Measurements from ENCODE around the gene FAM180B. TPM values are rescaled to one million over a fixed set of nuclear protein-coding genes. Genes with fewer than 3 reads are reported as not detected.
"Not testable (repeated sequence)": the region's sequence is repeated elsewhere in the genome, so short reads cannot be mapped to it uniquely, and the experiment has no call there.

FAM180B gene, protein sequence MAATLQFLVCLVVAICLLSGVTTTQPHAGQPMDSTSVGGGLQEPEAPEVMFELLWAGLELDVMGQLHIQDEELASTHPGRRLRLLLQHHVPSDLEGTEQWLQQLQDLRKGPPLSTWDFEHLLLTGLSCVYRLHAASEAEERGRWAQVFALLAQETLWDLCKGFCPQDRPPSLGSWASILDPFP
- total RNA-seq = 0.25 and 0.39 TPM in 2 replicates

DNA sequence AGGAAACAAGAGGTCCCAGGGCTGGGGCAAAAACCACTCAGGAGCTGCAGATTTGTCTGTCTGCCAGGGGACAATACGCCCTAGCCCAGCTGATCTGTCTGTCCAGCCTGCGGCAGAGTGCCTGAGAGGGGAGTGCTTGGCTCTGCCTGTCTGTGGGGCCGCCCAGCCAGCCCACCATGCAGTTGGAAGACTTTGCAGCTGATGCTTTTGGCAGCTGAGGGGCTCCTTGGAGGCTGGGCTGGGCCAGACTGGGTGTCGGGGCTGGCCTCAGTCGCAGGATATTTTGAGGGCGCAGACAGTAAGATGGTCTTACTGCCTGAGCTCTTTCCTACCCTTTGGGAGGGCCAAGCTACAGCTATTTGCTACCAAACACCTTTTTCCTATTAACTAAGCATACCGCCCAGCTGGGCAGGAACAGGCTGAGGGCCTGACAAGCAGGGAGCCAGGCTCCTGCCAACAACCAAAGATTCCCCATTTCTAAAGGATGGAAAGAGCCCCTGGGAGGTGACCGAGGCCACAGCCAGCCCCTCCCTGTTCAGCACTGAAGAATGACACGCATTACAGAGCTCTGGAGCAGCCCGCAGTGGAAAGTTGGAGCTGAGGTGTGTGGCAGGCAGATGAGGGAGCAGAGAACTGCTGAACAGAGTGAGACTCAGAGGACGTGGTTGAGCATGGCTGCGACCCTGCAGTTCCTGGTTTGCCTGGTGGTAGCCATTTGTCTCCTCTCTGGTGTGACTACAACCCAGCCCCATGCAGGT, at the start of gene FAM180B:
FAM180B (plus strand) TSS at position 581 of the 758 bp plus-strand sequence; CDS start at position 672, 91 bp downstream.
- H3K4me3 Mint-ChIP-seq (ENCODE audit: low read depth) = no peak within 1 kb of the TSS
- peaks cover 33% of the 10 kb centered on the region for H3K36me3 Mint-ChIP-seq (ENCODE audit: low read depth)
- H3K27ac Mint-ChIP-seq = no peak within 1 kb of the TSS
- intact Hi-C loops (cut with micrococcal nuclease) = no loop called here
- H3K27me3 Mint-ChIP-seq (ENCODE audit: low read depth) = no peaks in the 10 kb centered on the region
- no peaks in the 10 kb centered on the region for H3K9me3 Mint-ChIP-seq
- no peaks in the 10 kb centered on the region for H3K4me1 Mint-ChIP-seq (ENCODE audit: low read depth)
- no peak for DNase-seq (ENCODE audit: low spot score)

DNA sequence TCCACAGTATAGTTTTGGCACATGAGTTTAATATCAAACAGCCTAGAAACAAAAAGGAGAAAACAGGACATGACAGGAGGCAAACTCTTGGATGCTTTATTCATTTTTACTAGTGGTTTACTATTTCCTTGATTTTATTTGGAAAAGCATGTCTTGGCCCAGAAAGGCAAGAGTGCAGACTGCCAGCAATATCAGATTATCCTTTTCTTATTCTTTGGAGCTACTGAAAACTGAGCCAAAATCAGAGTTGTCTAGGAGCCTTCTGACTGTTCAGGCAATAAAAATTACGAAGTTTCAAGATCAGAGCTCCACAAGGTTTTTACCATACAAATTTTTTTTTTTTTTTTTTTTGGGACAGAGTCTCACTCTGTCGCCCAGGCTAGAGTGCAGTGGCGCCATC, 49.6 kb upstream of the FAM180B start:
- DNase-seq (ENCODE audit: low spot score) = no peak
- intact Hi-C loops (cut with micrococcal nuclease) = no loop called here
- H3K27me3 Mint-ChIP-seq (ENCODE audit: low read depth) = no peaks in the 10 kb centered on the region
- H3K4me1 Mint-ChIP-seq (ENCODE audit: low read depth) = peaks cover 32% of the 10 kb centered on the region
- H3K4me3 Mint-ChIP-seq (ENCODE audit: low read depth) = no peak overlapping the region
- H3K36me3 Mint-ChIP-seq (ENCODE audit: low read depth) = peaks cover 29% of the 10 kb centered on the region
- H3K27ac Mint-ChIP-seq = no peak overlapping the region
- no peaks in the 10 kb centered on the region for H3K9me3 Mint-ChIP-seq

DNA sequence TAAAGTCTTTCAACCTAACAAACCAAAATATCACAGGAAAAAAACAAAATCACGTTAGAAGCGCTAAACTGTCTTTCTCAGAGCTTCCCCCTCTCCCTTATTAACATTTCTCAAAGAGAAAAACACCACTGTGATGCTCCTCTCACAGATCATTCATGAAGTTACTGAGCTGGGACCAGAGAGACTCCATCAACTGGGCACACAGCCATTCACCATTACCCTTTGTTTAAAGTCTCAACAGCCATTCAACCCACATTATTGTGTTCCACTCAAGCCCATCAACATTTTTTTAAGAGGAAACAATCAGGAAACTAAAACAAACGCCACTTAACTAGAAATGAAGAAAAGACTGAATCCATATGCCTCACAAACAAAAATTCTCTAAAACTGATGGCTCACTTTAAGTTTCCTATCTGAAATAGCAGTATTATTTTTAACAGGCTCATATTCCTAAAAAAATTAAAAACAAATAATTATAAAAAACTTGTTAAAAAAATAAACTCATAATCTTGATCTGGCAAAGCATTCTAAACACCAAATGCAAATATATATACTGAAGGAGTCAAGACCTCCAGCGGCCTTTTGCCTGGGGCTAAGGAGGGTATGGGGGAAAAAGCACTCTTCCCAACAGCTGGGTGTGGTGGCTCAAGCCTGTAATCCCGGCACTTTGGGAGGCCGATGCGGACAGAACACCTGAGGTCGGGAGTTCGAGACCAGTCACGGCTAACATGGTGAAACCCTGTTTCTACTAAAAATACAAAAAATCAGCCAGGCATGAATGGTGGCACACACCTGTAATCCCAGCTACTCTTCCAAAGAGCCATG, 47.5 kb upstream of the FAM180B start:
- no peak for DNase-seq (ENCODE audit: low spot score)
- H3K36me3 Mint-ChIP-seq (ENCODE audit: low read depth) = peaks cover 31% of the 10 kb centered on the region
- no peak overlapping the region for H3K4me3 Mint-ChIP-seq (ENCODE audit: low read depth)
- intact Hi-C loops (cut with micrococcal nuclease) = no loop called here
- no peaks in the 10 kb centered on the region for H3K9me3 Mint-ChIP-seq
- H3K4me1 Mint-ChIP-seq (ENCODE audit: low read depth) = peaks cover 29% of the 10 kb centered on the region
- no peak overlapping the region for H3K27ac Mint-ChIP-seq
- H3K27me3 Mint-ChIP-seq (ENCODE audit: low read depth) = no peaks in the 10 kb centered on the region

DNA sequence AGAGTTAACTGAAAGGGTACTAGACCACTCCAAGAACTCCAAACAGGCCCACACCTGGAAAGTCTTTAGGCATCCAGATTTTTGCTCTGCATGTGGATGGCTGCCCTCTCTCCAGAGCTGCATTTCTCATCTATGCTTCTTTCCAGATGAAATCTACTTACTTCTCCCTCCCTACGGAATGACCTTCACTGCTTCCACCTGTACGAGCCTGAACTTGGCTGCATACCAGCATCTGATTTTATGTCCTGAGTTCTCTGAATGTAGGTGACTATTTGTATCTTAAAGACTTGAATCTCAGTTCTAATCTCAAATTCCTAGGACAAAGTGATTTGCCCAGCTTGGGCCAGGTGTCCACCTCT, 46.8 kb upstream of the FAM180B start:
- intact Hi-C loops (cut with micrococcal nuclease) = loop anchor here (2.0 kb wide), 1 partner anchor 25 kb away; no protein-coding TSS in a partner anchor
- peak overlapping the region; percentile 84 for H3K27ac Mint-ChIP-seq
- H3K4me3 Mint-ChIP-seq (ENCODE audit: low read depth) = no peak overlapping the region
- no peaks in the 10 kb centered on the region for H3K27me3 Mint-ChIP-seq (ENCODE audit: low read depth)
- no peak for DNase-seq (ENCODE audit: low spot score)
- no peaks in the 10 kb centered on the region for H3K9me3 Mint-ChIP-seq
- peaks cover 36% of the 10 kb centered on the region for H3K36me3 Mint-ChIP-seq (ENCODE audit: low read depth)
- peaks cover 30% of the 10 kb centered on the region for H3K4me1 Mint-ChIP-seq (ENCODE audit: low read depth)

DNA sequence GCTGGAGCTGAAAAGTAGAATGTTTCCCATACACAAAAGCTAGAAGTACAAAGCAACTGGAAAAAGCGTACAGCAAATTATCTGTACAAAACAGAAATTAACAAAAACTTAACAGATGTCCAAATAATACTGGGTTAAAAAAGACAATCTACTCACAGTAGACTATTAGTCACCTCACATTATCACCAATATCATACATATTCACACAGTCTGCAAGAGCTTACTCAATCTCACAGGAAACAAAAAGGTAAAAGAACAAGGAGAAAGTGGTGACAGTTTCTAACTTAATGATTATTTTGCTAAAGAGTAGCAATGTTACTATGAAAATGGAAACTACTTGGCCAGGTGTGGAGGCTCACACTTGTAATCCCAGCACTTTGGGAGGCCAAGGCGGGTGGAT, 45.4 kb upstream of the FAM180B start:
- H3K27ac Mint-ChIP-seq = peak overlapping the region; percentile 84
- H3K4me3 Mint-ChIP-seq (ENCODE audit: low read depth) = peak overlapping the region; percentile 30
- intact Hi-C loops (cut with micrococcal nuclease) = loop anchor here (2.0 kb wide), 1 partner anchor 26 kb away; no protein-coding TSS in a partner anchor
- DNase-seq (ENCODE audit: low spot score) = no peak
- peaks cover 30% of the 10 kb centered on the region for H3K4me1 Mint-ChIP-seq (ENCODE audit: low read depth)
- H3K27me3 Mint-ChIP-seq (ENCODE audit: low read depth) = no peaks in the 10 kb centered on the region
- no peaks in the 10 kb centered on the region for H3K9me3 Mint-ChIP-seq
- peaks cover 29% of the 10 kb centered on the region for H3K36me3 Mint-ChIP-seq (ENCODE audit: low read depth)

DNA sequence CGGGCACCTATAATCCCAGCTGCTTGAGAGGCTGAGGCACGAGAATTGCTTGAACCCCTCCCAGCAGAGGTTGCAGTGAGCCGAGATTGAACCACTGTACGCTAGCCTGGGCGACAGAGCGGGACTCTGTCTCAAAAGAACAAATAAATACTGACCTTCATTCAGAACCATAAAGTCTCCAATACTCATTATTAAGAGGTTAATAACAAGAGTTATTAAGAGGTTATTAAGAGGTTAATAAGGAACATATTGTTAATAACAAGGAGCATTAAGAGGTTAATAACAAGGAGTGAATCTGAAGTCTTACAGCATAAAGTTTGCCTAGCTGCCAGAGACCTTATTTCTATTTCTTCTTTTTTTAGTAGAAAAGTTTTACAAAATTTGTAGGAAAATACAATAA, 41.2 kb upstream of the FAM180B start:
- no peak overlapping the region for H3K4me3 Mint-ChIP-seq (ENCODE audit: low read depth)
- no peak for DNase-seq (ENCODE audit: low spot score)

DNA sequence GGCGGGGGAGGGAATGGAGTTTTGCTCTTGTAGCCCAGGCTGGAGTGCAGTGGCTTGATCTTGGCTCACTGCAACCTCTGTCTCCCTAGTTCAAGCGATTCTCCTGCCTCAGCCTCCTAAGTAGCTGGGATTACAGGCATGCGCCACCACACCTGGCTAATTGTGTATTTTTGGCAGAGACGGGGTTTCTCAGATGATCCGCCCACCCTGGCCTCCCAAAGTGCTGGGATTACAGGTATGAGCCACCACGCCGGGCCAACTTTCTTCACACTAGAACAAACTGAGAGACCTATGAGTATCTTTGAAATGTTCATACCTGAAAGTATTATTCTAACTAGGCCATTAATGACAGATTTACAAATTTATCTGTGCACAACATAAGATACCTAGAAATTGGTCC, 40.2 kb upstream of the FAM180B start:
- Mint-ChIP-seq H3K36me3 (ENCODE audit: low read depth) (peaks cover 29% of the 10 kb centered on the region), H3K4me1 (ENCODE audit: low read depth) (peaks cover 32% of the 10 kb centered on the region)
- H3K4me3 Mint-ChIP-seq (ENCODE audit: low read depth); H3K27me3 Mint-ChIP-seq (ENCODE audit: low read depth); DNase-seq (ENCODE audit: low spot score); intact Hi-C loops (cut with micrococcal nuclease); H3K9me3 Mint-ChIP-seq; H3K27ac Mint-ChIP-seq: not testable (repeated sequence)

More for the DNA sequence above, 41.2 kb upstream of the FAM180B start:
- Mint-ChIP-seq H3K27me3 (ENCODE audit: low read depth) (no peaks in the 10 kb centered on the region), H3K36me3 (ENCODE audit: low read depth) (peaks cover 29% of the 10 kb centered on the region), H3K4me1 (ENCODE audit: low read depth) (peaks cover 32% of the 10 kb centered on the region), H3K9me3 (no peaks in the 10 kb centered on the region), H3K27ac (no peak overlapping the region)
- intact Hi-C loops (cut with micrococcal nuclease) = no loop called here

DNA sequence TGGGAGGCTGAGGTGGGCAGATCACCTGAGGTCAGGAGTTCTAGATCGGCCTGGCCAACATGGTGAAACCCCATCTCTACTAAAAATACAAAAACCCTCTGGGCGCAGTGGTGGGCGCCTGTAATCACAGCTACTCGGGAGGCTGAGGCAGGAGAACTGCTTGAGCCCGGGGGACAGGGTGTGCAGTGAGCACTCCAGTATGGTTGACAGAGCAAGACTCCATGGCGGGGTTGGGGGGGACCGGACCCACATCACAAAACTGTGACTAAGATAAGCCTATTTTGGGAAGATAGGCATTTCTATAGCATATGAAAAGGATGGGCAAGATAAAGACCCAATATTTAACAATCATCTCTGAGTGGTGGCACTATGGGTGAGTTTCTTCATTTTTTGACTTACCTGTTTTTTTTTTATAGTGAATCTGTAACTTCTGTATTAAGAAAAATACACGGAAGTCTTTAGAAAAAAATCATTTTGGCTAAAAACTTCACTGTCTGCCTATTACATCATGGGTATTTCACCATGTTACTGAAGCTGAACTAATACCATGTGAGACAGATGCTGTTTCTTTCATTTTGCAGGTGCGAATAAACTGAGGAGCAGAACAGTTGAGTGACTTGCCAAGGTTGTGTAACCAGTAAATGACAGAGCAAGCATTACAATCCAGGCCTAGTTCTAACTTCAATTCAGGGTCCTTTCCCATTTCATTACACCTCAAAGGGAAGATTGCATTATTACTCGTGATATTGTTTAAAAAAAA, 36.0 kb upstream of the FAM180B start:
- Mint-ChIP-seq H3K27ac (peak overlapping the region; percentile 66), H3K4me3 (ENCODE audit: low read depth) (peak overlapping the region; percentile 100), H3K4me1 (ENCODE audit: low read depth) (peaks cover 36% of the 10 kb centered on the region), H3K27me3 (ENCODE audit: low read depth) (no peaks in the 10 kb centered on the region), H3K9me3 (no peaks in the 10 kb centered on the region), H3K36me3 (ENCODE audit: low read depth) (peaks cover 33% of the 10 kb centered on the region)
- intact Hi-C loops (cut with micrococcal nuclease) = loop anchor here (5.0 to 10.0 kb wide), 2 partner anchors 64 to 123 kb away; partner anchors contain the start of gene PSMC3
- no peak for DNase-seq (ENCODE audit: low spot score)

DNA sequence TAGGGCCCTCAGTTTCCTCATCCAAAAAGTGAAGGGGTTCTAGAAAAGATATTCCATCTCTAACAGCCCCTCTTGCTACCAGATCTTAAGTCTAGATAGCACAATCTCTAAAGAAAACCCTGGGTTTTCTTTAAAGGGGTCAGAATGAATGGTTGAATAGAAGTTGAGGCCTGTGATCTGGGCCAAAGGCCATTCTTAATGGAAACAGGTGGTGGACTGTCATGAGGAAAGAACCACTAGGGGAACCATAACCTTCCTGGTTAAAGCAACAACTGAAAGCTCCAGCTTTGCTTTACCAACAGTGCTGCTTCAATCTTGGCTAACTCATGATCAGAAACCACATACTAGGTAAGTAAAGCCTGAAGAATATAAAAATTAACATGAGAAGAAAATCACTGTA, 35.4 kb upstream of the FAM180B start:
- intact Hi-C loops (cut with micrococcal nuclease) = loop anchor here (5.0 to 10.0 kb wide), 2 partner anchors 64 to 124 kb away; partner anchors contain the start of gene PSMC3
- Mint-ChIP-seq H3K9me3 (no peaks in the 10 kb centered on the region), H3K4me1 (ENCODE audit: low read depth) (peaks cover 36% of the 10 kb centered on the region), H3K36me3 (ENCODE audit: low read depth) (peaks cover 33% of the 10 kb centered on the region), H3K4me3 (ENCODE audit: low read depth) (peak overlapping the region; percentile 100), H3K27me3 (ENCODE audit: low read depth) (no peaks in the 10 kb centered on the region), H3K27ac (peak overlapping the region; percentile 66)
- no peak for DNase-seq (ENCODE audit: low spot score)

DNA sequence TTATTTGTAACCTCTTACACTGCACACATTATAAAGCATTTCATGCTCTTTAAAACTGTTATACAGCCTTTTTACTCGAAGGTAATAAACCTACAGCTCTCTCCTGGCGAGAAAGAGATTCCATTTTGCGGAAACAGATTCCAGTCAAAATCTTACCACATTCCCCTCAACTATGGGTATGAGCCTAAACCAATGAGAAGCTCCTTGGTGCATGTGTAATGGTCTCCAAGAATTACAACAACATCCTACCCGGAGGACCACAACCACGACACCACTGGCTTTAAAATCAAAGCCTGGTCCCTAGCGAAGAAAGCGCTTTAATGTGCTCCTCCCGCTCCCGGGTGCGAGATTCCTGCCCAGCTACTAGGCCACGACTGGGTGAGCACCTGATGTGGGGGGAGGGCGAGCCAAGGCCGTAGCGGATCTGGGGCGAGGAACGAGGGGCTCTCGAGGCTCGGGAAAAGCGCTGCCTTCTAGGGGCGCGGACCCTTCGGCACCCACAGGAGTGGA, 34.4 kb upstream of the FAM180B start:
- intact Hi-C loops (cut with micrococcal nuclease) = loop anchor here (1.0 to 10.0 kb wide), 4 partner anchors 29 to 215 kb away; partner anchors contain the start of genes FNBP4 and PSMC3
- H3K27me3 Mint-ChIP-seq (ENCODE audit: low read depth) = no peaks in the 10 kb centered on the region
- DNase-seq (ENCODE audit: low spot score) = peak; percentile 29
- no peaks in the 10 kb centered on the region for H3K9me3 Mint-ChIP-seq
- H3K27ac Mint-ChIP-seq = peak overlapping the region; percentile 95
- peaks cover 34% of the 10 kb centered on the region for H3K4me1 Mint-ChIP-seq (ENCODE audit: low read depth)
- H3K4me3 Mint-ChIP-seq (ENCODE audit: low read depth) = peak overlapping the region; percentile 100
- peaks cover 31% of the 10 kb centered on the region for H3K36me3 Mint-ChIP-seq (ENCODE audit: low read depth)

DNA sequence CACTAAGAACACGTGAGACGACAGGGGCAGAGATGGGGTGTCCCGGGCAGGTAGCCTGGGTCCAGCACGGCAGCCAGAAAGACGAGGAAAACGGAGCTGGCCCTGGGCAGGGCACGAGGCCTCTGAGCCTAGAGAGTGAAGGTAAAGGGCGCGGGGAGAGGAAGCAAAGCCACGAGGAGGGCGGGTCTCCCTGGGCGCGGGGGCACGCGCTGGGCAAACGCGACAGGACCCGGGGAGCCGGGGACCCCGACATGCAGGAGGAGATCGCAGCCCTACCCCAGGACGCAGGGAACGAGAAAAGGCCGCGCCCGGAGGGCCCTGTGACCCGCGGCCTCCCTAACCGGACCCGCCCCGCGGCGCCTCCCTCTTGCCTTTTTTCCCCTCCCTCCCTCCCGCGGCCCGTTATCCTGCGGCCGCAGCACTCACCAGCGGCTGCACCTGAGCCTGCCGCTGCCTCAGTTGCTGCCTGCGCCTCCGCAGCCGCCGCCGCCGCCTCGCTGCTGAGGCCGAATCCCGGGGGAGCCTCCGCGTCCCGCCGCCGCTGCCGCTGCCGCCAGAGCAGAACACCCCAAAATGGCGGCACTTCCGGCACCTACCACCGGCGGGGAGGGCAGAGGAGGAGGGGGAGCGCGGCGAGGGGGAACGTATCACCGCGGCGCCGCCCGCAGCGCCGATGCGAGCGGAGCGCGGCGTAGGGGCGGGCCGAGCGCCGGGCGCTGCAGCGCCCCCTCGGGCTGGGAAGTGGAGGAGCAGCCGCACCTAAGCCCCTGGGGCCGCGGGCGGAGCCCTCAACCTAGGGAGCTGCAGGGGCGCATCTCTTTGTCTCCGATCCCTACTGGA, 33.7 kb upstream of the FAM180B start, which contains the start of gene CELF1:
CELF1 (minus strand) TSS at position 567 of the 840 bp plus-strand sequence. CDS start 53,609 bp downstream, outside the sequence.
- H3K36me3 Mint-ChIP-seq (ENCODE audit: low read depth) = peaks cover 30% of the 10 kb centered on the region
- H3K27ac Mint-ChIP-seq = peak within 1 kb of the TSS; percentile 95
- peaks cover 31% of the 10 kb centered on the region for H3K4me1 Mint-ChIP-seq (ENCODE audit: low read depth)
- intact Hi-C loops (cut with micrococcal nuclease) = loop anchor here (1.0 to 10.0 kb wide), 6 partner anchors 29 to 214 kb away; partner anchors contain the start of genes FNBP4, MTCH2 and PSMC3
- H3K27me3 Mint-ChIP-seq (ENCODE audit: low read depth) = no peaks in the 10 kb centered on the region
- H3K9me3 Mint-ChIP-seq = no peaks in the 10 kb centered on the region
- H3K4me3 Mint-ChIP-seq (ENCODE audit: low read depth) = peak within 1 kb of the TSS; percentile 100
- DNase-seq (ENCODE audit: low spot score) = peak; percentile 92
